K562 (cell line): ENCODE measurements around the gene TMEM143. TPM values are rescaled to one million over a fixed set of nuclear protein-coding genes. Genes with fewer than 3 reads are reported as not detected.

Experiments
- ATAC-seq: fragments of 200-7000 bp; cut with Tn5 transposase; 3 replicates; pipeline ENCODE4 v1.9.1; 2020; ENCODE audit warnings: moderate library complexity
- BruUV-seq: library from RNA; stranded (reverse); fragments of 400-500 nt; replicated peaks from 2 replicates; lab custom pipeline; 2021; lab: Mats Ljungman, UMichigan
- CTCF ChIA-PET: fragments of 300-600 bp; formaldehyde crosslinking; extraction: SDS; loops from one replicate; lab custom pipeline; 2021; ENCODE audit warnings: low intra/inter-chr PET ratio; lab: Yijun Ruan, JAX
- POLR2A ChIA-PET: fragments of 300-600, 350-650 bp; sonication (Branson Sonifier 250); formaldehyde crosslinking; extraction: SDS; loops from one replicate; lab custom pipeline; 2021; ENCODE audit warnings: antibody characterized with exemption, inconsistent platforms; lab: Yijun Ruan, JAX
- DNase-seq, 4 experiments: peaks; one replicate each; pipeline versions ENCODE4 v3.0.0 to v3.0.0-alpha.2; 2011 to 2018; ENCODE audit warnings: low spot score in 3 of 4, mixed read lengths in 3 of 4; ENCODE audit errors: extremely low read depth in 1 of 4
- FAIRE-seq: peaks from 2 replicates; lab custom pipeline; 2011; peaks lifted over from hg19 to GRCh38; lab: Jason Lieb, UNC
- H2AFZ ChIP-seq: 2 replicates; pipeline ENCODE4 v1.6.0; 2011; ENCODE audit warnings: low read depth, low read length, control low read depth, inconsistent platforms
- H3K27ac ChIP-seq: fragments of 200-600 bp; 3 replicates; pipeline ENCODE4 v1.8.0; 2011; ENCODE audit warnings: low read depth, mild to moderate bottlenecking, control low read depth, inconsistent platforms, low read length, moderate library complexity, mixed read lengths; ENCODE audit errors: extremely low read depth
- H3K27me3 ChIP-seq, 2 experiments: fragments of 300-600 bp in 1 of 2; 2 replicates in 1 of 2; 3 replicates in 1 of 2; pipeline versions ENCODE4 v1.6.0 to v1.8.0; 2011; ENCODE audit warnings: inconsistent platforms in 2 of 2, low read length in 2 of 2, mild to moderate bottlenecking in 1 of 2, mixed read lengths in 1 of 2, moderate library complexity in 1 of 2; ENCODE audit not compliant: control insufficient read depth in 2 of 2, insufficient read depth in 2 of 2
- H3K36me3 ChIP-seq: fragments of 300-600 bp; 3 replicates; pipeline ENCODE4 v1.8.0; 2011; ENCODE audit warnings: mild to moderate bottlenecking, low read length, inconsistent platforms; ENCODE audit not compliant: control insufficient read depth, insufficient read depth
- H3K4me1 ChIP-seq, 2 experiments: fragments of 200-600 bp in 1 of 2; replicated peaks in 1 of 2; 2 replicates in 1 of 2; 3 replicates in 1 of 2; pipeline versions ENCODE4 v1.5.1 to v1.8.0; 2011; ENCODE audit warnings: inconsistent platforms in 2 of 2, low read length in 2 of 2, mild to moderate bottlenecking in 1 of 2, mixed read lengths in 1 of 2, moderate library complexity in 1 of 2; ENCODE audit not compliant: control insufficient read depth in 2 of 2, insufficient read depth in 2 of 2
- H3K4me2 ChIP-seq: 2 replicates; pipeline ENCODE4 v1.6.1; 2011; ENCODE audit warnings: low read length, control low read depth, inconsistent platforms, mixed read lengths; ENCODE audit not compliant: insufficient read depth
- H3K4me3 ChIP-seq: fragments of 200-600 bp; sonication (generic), shearing (Covaris generic); 2 replicates; pipeline ENCODE4 v1.5.1; 2016; ENCODE audit warnings: control low read depth, inconsistent platforms
- H3K79me2 ChIP-seq: fragments of 200-600 bp; 3 replicates; pipeline ENCODE4 v1.8.0; 2011; ENCODE audit warnings: low read length, inconsistent platforms; ENCODE audit not compliant: control insufficient read depth, insufficient read depth
- H3K9ac ChIP-seq, 2 experiments: 2 replicates each; pipeline versions ENCODE4 v1.6.0 to v1.6.1; 2011; ENCODE audit warnings: low read depth in 2 of 2, low read length in 2 of 2, control low read depth in 1 of 2, inconsistent platforms in 1 of 2, mild to moderate bottlenecking in 1 of 2, mixed read lengths in 1 of 2; ENCODE audit not compliant: insufficient read depth in 1 of 2
- H3K9me1 ChIP-seq: one replicate; pipeline ENCODE4 v1.6.0; 2011; ENCODE audit warnings: inconsistent platforms, mild to moderate bottlenecking, low read length, moderate library complexity; ENCODE audit not compliant: control insufficient read depth, insufficient read depth
- H3K9me3 ChIP-seq: replicated peaks from 2 replicates; pipeline ENCODE4 v1.5.1; 2011; ENCODE audit warnings: low read depth, low read length, inconsistent platforms; ENCODE audit not compliant: control insufficient read depth, insufficient read depth
- H4K20me1 ChIP-seq: replicated peaks from 2 replicates; pipeline ENCODE4 v1.6.1; 2011; ENCODE audit warnings: low read length, inconsistent platforms, mixed read lengths; ENCODE audit not compliant: control insufficient read depth, insufficient read depth
- CREM ChIP-seq: IDR thresholded peaks from 2 replicates; pipeline ENCODE4 v1.6.1; 2014; ENCODE audit warnings: antibody characterized with exemption, low read depth
- EGR1 ChIP-seq: fragments of 450-650 bp; conservative IDR thresholded peaks from 2 replicates; pipeline ENCODE4 v1.6.1; 2017; ENCODE audit warnings: mild to moderate bottlenecking
- ELK1 ChIP-seq: sonication (generic); formaldehyde crosslinking; IDR thresholded peaks from 2 replicates; pipeline ENCODE4 v1.8.1; 2022; ENCODE audit warnings: missing genetic modification reagents
- ERF ChIP-seq: fragments of 450-650 bp; formaldehyde crosslinking; IDR thresholded peaks from 2 replicates; pipeline ENCODE4 v1.4.0; 2020; ENCODE audit warnings: mild to moderate bottlenecking, mixed read lengths
- POLR2A ChIP-seq: fragments of 450-650 bp; conservative IDR thresholded peaks from 2 replicates; pipeline ENCODE4 v1.6.1; 2016
- PTBP1 ChIP-seq: fragments of 200-400 bp; formaldehyde crosslinking; IDR thresholded peaks from 2 replicates; pipeline ENCODE4 v1.6.1; 2017; ENCODE audit warnings: low read depth, low read length
- TBP ChIP-seq: optimal IDR thresholded peaks from 2 replicates; pipeline ENCODE3; 2011; ENCODE audit warnings: low read depth, low read length, improper control_type of control experiment
- ZKSCAN1 ChIP-seq: fragments of 150-350 bp; IDR thresholded peaks from 2 replicates; pipeline ENCODE4 v1.6.1; 2016; ENCODE audit warnings: low read depth, low read length
- ZNF766 ChIP-seq: fragments of 200-800 bp; sonication (Bioruptor generic); conservative IDR thresholded peaks from 2 replicates; pipeline ENCODE4 v1.6.1; 2016; ENCODE audit warnings: missing genetic modification characterization, missing compliant biosample characterization
- WGBS: fragments of 100-300 bp; shearing (Covaris generic); methylation state at CpG from one replicate; pipeline ENCODE4 v1.1.6; 2016; ENCODE audit warnings: low coverage, mixed read lengths; ENCODE audit not compliant: insufficient coverage; ENCODE audit errors: missing lambda C conversion rate; 5-methylcytosine and 5-hydroxymethylcytosine counted together
- in situ Hi-C: fragments of 300-500 bp; cut with MboI; formaldehyde crosslinking; loops from 4 replicates; pipeline ENCODE4 v1.15.0; 2018; ENCODE audit warnings: inconsistent platforms, mixed read lengths
- intact Hi-C: fragments of 100-400 bp; cut with micrococcal nuclease; formaldehyde crosslinking; loops from 2 replicates; pipeline ENCODE4 v1.14.2; 2022
- polyA plus RNA-seq, 8 experiments: library from polyadenylated mRNA; depleted of rRNA in 4 of 8; stranded (reverse) in 5 of 8; unstranded in 3 of 8; fragments of >200 nt; fragmentation: Nextera tagmentation in 2 of 8; fragmentation: Illumina TruSeq in 1 of 8; extraction: Ambion mirVana in 2 of 8; extraction: Trizol in 1 of 8; gene quantifications; 2 replicates each; pipeline versions ENCODE4 v1.2.1 to v1.2.3, GENCODE V29; 2011 to 2014; ENCODE audit warnings: inconsistent platforms in 1 of 8, missing spikeins in 1 of 8
- total RNA-seq, 7 experiments: library from RNA; depleted of rRNA in 6 of 7; stranded (reverse); fragments of >200 nt in 6 of 7; fragmentation: Illumina TruSeq in 2 of 7; extraction: Trizol in 2 of 7; gene quantifications; 2 replicates each; pipeline versions ENCODE4 v1.2.1 to v1.2.3, GENCODE V29; 2011 to 2021; ENCODE audit warnings: low replicate concordance in 1 of 7
- TF ChIP-seq, protein P1 (sequence below): fragments of 250-450 bp; sonication (Bioruptor Pico); IDR thresholded peaks from 2 replicates; pipeline ENCODE4 v1.8.0; 2022; ENCODE audit warnings: inconsistent platforms
- TF ChIP-seq, protein P2 (sequence below), 2 experiments: IDR thresholded peaks; 2 replicates each; pipeline ENCODE4 v1.6.1; 2011; ENCODE audit warnings: borderline replicate concordance in 1 of 2, control low read depth in 1 of 2, low read depth in 1 of 2, low read length in 1 of 2, mild to moderate bottlenecking in 1 of 2, mixed read lengths in 1 of 2, moderate library complexity in 1 of 2; ENCODE audit not compliant: insufficient read depth in 1 of 2, insufficient read length in 1 of 2, poor library complexity in 1 of 2, severe bottlenecking in 1 of 2; ENCODE audit errors: extremely low read depth in 1 of 2
- TF ChIP-seq, protein P3 (sequence below): fragments of 450-650 bp; IDR thresholded peaks from 2 replicates; pipeline ENCODE4 v1.6.1; 2016; ENCODE audit warnings: antibody characterized with exemption

The TMEM143 gene
- total and polyA plus RNA-seq, 9 of the 15 experiments (the other 6 are each of a cell fraction or from before 2014, with no cell fraction given) = 0.66 to 8.8 (median 4.3) TPM

GRCh38 chr19:48338253-48338755 is 25.4 kb downstream of the TMEM143 start (continued):
- TF ChIP-seq ELK1 (CRISPR knock-in tag) = no peak

GRCh38 chr19:48333467-48334384 is 30.0 kb downstream of the TMEM143 start:
- Histone ChIP-seq H4K20me1 (no peaks in the 10 kb centered on the region), H3K27ac (peak overlapping the region; percentile 91), H2AFZ (peak overlapping the region; percentile 73), H3K9me1 (peaks cover 5% of the 10 kb centered on the region), H3K79me2 (peaks cover 13% of the 10 kb centered on the region), H3K4me1 (peaks cover 21 to 61% of the 10 kb centered on the region in 2 experiments), H3K36me3 (peaks cover 28% of the 10 kb centered on the region; the same call in 2 of the 3 replicates), H3K4me2 (peak overlapping the region; percentile 93), H3K4me3 (peak overlapping the region; percentile 50), H3K27me3 (no peaks in the 10 kb centered on the region), H3K9ac (peak overlapping the region; percentile 80 to 92), H3K9me3 (peaks cover under 1% of the 10 kb centered on the region; the same call in 1 of the 2 replicates)
- no TSS peak for BruUV-seq
- 2% methylated on average over 44 of the region's 54 CpGs for WGBS
- in situ Hi-C loops (no loop called here), intact Hi-C loops (loop anchor here (1.0 to 5.0 kb wide), 4 partner anchors 13 to 819 kb away; no protein-coding TSS in a partner anchor)
- FAIRE-seq (peak; percentile 90), ATAC-seq (peak; percentile 89), DNase-seq (peak; percentile 92 to 97 (median 94))
- ChIA-PET POLR2A (interaction anchor here (0.5 to 2.4 kb wide), 16 partner anchors 10 to 280 kb away, joined by 3 to 12 read pairs (median 3); partner anchors contain the start of genes CARD8, EMP3, GRWD1 and SYNGR4), CTCF (interaction anchor here (0.6 to 4.0 kb wide), 6 partner anchors 13 to 251 kb away, joined by 4 to 57 read pairs (median 5); a partner anchor contains a TSS)
- TF ChIP-seq, protein P1, sequence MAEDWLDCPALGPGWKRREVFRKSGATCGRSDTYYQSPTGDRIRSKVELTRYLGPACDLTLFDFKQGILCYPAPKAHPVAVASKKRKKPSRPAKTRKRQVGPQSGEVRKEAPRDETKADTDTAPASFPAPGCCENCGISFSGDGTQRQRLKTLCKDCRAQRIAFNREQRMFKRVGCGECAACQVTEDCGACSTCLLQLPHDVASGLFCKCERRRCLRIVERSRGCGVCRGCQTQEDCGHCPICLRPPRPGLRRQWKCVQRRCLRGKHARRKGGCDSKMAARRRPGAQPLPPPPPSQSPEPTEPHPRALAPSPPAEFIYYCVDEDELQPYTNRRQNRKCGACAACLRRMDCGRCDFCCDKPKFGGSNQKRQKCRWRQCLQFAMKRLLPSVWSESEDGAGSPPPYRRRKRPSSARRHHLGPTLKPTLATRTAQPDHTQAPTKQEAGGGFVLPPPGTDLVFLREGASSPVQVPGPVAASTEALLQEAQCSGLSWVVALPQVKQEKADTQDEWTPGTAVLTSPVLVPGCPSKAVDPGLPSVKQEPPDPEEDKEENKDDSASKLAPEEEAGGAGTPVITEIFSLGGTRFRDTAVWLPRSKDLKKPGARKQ (CRISPR knock-in tag) = no peak
- TF ChIP-seq ERF (CRISPR knock-in tag) (peak; percentile 83), POLR2A (peak; percentile 70), EGR1 (peak; percentile 87), ZNF766 (CRISPR knock-in tag) (peak; percentile 63; the same call in 1 of the 2 replicates), TBP (peak; percentile 75), PTBP1 (no peak), CREM (peak; percentile 66), ZKSCAN1 (peak; percentile 42; the same call in 1 of the 2 replicates)
- TF ChIP-seq, protein P2, sequence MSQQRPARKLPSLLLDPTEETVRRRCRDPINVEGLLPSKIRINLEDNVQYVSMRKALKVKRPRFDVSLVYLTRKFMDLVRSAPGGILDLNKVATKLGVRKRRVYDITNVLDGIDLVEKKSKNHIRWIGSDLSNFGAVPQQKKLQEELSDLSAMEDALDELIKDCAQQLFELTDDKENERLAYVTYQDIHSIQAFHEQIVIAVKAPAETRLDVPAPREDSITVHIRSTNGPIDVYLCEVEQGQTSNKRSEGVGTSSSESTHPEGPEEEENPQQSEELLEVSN (IDR thresholded peaks at IDR 0.05; ENCODE audit: borderline replicate concordance in 1 of 2, extremely low read depth in 1 of 2, insufficient read depth in 1 of 2, insufficient read length in 1 of 2, low read depth in 1 of 2, low read length in 1 of 2, poor library complexity in 1 of 2, severe bottlenecking in 1 of 2) = peak; percentile 91 to 95
- TF ChIP-seq, protein P3, sequence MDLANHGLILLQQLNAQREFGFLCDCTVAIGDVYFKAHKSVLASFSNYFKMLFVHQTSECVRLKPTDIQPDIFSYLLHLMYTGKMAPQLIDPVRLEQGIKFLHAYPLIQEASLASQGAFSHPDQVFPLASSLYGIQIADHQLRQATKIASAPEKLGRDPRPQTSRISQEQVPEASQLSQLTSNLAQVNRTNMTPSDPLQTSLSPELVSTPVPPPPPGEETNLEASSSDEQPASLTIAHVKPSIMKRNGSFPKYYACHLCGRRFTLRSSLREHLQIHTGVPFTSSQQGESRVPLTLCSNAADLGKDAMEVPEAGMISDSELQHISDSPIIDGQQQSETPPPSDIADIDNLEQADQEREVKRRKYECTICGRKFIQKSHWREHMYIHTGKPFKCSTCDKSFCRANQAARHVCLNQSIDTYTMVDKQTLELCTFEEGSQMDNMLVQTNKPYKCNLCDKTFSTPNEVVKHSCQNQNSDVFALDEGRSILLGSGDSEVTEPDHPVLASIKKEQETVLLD = peak; percentile 88
